DMS114 treated with DMSO at 0.1 percent for 48 hours (cell line): Measurements from ENCODE around the gene DDX24.

Experiments used
- DNase-seq: peaks from one replicate; lab custom pipeline; 2025; ENCODE audit not compliant: unreplicated experiment; lab: John Stamatoyannopoulos, UW

The DDX24 gene, protein sequence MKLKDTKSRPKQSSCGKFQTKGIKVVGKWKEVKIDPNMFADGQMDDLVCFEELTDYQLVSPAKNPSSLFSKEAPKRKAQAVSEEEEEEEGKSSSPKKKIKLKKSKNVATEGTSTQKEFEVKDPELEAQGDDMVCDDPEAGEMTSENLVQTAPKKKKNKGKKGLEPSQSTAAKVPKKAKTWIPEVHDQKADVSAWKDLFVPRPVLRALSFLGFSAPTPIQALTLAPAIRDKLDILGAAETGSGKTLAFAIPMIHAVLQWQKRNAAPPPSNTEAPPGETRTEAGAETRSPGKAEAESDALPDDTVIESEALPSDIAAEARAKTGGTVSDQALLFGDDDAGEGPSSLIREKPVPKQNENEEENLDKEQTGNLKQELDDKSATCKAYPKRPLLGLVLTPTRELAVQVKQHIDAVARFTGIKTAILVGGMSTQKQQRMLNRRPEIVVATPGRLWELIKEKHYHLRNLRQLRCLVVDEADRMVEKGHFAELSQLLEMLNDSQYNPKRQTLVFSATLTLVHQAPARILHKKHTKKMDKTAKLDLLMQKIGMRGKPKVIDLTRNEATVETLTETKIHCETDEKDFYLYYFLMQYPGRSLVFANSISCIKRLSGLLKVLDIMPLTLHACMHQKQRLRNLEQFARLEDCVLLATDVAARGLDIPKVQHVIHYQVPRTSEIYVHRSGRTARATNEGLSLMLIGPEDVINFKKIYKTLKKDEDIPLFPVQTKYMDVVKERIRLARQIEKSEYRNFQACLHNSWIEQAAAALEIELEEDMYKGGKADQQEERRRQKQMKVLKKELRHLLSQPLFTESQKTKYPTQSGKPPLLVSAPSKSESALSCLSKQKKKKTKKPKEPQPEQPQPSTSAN

DNA sequence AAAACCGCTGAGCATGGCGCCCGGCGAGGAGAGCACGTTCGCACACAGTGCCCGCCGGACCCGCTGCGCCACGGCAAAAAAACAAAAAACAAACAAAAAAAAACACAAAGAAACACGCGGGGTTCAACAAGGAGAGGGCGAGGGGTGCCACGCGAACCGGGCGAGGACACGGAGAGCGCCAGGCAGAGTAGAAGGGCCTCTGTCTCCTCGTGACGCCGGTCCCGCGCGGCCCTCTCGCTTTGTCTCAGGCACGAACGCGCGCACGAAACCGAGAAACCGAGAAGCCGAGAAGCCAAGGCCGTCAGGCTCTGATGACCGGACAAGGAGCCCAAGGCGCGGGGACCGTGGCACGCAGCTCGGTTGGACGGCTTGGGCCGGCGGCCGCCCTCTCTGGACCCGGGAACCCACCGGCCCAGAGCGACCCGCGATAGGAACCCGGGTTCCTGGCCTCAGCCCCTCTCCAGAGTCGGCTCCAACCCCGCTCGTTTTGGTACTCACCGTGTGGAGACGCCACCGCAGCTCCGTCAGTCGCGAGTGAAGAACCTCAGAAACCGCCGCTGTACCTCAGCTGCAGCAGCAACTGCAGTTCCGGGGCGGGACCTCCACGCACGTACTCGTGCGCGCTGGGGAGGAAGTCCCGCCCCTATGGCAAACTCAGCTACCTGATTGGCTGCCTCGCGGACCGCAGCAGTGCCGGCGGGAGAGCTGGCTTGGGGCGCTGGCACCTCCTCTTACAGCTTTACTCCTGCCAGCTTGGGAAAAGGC is at the start of gene DDX24, which contains the start of gene IFI27L1:
TSS of gene DDX24 (minus strand) at position 582 of the 765 bp plus-strand sequence. CDS start 1,460 bp downstream, outside the sequence.
TSS of gene IFI27L1 (plus strand) at position 690 of the 765 bp plus-strand sequence. CDS start 15,628 bp downstream, outside the sequence.
- peak; percentile 85 for DNase-seq

DNA sequence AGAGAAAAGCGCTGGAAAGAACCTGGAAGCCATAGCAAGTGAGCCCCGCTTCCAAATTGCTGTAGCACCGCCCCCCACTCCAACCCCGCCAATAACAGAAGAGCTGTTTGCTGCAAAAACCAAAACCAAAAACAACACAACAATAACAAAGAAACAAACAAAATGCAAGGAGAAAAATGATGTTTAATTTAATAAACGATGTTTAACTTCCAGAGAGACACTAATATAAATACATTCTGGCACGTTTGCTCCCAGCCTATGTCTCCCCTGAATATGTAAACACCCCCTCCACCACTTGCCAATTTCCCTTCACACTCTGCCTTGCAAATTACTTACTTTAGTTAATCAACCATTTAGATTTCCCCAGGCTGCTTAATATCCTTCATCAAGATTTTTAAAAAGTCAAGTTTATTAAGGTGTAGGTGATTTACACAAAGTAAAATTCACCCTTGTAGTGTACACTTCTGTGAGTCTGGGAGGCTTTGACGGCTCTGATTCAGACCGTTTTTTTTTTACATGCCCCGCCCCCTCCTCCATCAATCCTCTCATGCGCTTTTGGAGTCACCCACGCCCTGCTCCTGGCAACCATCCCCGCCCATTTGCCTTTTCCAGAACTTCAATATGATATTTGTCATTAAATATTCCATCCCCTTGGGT is 48.9 kb upstream of the DDX24 start:
- peak; percentile 42 for DNase-seq

DNA sequence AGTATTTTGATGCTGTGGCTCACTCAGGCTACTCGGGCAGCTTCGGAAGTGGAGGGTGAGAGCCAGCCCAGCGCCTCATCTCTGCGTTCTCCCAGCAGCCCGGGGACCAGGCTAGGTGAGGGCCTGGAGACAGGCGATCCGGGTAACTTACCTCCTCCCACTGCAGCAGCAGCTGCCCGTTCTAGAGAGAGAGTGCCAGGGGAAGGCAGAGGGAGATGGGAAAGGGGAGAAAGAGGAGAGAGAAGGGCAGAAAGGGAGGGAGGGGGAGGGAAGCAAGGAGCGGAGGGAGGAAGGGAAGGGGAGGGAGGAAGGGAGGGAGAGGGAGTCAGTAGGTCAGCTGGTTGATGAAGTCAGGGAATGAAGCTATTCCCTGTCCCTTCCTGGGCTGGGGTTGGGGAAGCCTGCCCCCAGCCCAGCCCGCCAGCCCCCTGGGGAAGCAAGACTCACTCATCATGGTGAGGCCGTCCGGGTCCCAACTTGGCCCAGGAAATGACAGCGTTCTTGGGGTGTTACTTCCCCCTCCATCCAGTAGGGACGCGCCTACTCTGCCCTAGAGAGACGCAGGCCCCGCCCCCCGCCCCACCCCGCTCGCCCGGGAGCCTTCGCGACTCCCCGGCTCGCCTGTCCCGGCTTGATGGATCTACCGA is 48.2 kb upstream of the DDX24 start, which contains the start of gene IFI27L2:
TSS of gene IFI27L2 (minus strand) at position 494 of the 647 bp plus-strand sequence. CDS start at position 454, 40 bp downstream.
- peak; percentile 58 for DNase-seq

DNA sequence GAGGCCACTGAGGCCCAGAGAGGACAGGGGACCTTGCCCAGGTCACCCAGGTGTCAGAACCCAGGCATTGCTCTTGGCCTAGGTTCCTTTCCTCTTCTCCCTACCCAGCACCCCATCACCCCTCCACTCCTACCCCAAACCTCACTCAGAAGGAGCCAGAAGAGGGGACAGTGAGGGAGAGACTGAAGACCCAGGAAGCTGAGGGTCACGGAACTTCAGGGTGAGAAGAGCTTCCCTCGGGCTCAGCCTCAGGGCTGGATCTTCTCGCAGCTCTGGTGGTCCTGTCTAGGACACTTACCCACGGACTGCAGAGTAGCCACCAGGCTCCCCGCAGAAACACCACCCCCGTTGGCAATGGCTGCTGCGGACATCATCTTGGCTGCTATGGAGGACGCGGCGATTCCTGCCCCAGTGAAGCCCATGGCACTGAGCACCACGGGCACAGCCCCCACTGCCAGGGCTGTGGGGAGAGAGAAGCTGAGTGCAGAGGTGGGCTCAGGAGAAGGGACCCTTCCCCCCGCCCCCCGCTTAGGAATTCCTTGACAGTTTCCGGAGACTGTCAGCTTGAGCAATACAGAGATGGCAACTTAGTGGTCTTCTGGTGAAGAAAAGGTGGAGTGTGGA is 47.3 kb upstream of the DDX24 start:
- no peak for DNase-seq

DNA sequence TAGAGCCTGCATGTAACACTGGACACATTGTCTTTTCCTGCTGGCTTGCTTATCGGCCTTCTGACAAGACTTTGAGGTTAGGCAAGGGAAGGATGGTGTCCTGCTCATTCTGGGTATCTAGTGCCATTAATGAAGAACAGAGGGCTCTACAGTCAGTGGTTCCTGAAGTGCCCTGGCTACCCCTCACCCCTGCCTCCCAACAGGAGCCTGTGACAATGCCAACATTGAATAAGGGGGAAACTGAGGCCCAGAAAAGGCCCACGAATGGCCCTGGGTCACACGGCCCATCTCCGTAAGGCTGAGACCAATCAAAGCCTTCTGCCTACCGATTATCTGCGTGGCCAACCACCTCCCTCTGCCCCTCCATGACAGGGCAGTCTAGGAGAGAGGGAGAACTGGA is 46.3 kb upstream of the DDX24 start:
- no peak for DNase-seq

DNA sequence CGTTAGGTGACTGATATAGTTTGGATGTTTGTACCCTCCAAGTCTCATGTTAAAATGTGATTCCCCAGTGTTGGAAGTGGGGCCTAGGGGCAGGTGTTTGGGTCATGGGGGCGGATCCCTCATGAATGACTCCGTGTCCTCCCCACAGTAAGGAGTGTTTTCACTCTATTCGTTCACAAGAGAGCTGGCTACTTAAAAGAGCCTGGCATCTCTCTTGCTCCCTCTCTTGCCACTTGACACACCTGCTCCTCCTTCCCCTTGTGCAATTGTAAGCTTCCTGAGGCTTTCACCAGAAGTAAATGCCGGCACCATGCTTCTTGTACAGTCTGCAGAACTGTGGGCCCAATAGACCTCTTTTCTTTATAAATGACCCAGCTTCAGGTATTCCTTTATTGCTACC is 45.8 kb upstream of the DDX24 start:
- DNase-seq: no peak

DNA sequence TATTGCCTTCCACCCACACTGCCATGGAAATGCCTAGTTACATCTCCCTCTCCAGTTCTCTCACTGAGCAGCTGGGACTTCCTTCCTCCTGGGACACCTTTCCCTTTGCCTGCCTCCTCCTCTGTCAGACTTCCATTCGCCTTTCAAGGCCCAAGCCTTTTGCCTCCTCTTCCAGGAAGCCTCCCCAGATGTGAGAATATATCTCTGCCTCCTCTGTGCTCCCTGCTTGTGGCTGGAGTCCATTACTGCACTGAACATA is 45.3 kb upstream of the DDX24 start:
- DNase-seq: no peak

DNA sequence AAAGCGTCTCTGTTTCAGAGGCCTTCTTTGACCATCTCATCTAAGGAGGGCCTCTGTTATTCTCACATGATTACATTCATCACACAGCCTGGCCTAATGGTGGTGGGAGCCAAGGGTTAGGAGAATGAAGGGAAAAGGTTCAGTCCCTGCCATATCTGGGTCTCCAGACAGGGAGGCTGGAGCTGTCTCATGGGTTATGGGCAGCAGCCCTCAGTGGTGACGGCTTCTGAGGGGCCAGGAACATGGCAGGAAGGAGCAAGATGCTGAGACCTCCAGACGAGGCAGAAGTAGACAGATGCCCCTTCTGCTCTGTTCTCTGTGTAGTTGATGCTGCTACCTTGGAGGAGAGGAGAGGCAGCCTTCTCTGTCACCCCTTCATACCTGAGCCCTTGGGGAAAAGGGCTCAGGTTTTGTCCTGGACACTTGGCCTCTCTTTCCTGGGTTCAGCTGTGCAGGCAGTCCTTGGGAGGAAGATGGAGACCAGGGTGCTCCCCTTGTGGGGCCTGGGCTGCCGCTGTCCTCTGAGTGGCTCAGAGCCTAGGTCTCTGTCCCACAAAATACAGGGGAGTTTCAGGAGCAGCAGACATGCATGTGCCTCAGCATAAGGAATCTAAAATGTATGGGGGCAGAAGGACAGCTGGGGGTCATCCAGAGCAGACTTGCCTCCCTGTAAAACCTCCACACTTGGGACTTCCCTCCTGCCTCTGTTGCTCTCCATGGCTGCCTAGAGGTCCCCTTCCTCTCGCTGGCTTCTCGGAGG is 44.8 kb upstream of the DDX24 start:
- DNase-seq: no peak

DNA sequence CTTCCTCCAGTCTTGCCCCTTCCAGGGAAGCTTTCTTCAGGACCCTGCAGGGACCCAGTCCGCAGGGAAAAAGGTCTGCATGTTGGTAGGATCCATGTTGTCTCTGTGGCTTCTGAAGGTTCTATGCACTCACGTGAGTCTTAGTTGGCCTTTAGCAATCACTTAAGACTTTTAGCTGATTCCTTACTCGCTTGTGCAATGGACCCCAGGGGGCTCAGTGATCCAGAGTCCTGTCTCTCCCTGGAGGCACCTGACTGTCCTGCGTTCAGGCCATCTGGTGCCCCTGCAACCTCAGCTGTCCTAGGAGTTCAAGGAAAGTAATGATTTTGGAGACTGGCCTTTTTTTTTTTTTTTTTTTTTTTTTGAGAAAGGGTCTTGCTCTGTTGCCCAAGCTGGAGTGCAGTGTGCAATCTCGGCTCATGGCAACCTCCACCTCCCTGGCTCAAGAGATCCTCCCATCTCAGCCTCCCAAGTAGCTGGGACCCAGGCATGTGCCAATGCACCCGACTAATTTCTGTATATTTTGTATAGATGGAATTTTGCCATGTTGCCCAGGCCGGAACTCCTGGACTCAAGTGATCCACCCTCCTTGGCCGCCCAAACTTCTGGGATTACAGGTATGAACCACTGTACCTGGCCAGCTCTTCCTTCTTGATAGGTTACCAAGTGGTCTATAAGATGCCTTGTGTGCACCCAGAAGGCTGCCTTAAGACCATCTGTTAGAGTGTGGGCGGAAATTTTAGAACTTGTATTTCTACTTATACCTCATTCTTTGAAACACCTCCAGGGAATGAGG is 43.8 kb upstream of the DDX24 start:
- DNase-seq: no peak

DNA sequence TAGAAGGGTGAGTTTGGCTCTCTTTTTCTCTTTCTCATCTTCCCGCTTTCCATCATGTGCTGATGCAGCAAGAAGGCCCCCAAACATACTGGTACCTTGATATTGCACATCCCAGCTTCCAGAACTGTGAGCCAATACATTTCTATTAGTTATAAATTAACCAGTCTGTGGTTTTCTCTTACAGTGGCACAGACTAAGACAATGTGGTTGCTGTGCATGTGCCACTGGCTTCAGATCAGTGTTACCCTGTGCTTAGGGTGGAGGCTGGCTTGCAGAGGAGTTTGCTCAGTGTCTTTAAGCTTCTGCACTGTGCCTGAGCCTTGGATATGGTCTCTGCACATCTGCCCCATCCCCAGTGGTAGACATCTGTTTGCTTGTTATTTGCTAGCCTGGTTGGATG is 42.9 kb upstream of the DDX24 start:
- DNase-seq: no peak

DNA sequence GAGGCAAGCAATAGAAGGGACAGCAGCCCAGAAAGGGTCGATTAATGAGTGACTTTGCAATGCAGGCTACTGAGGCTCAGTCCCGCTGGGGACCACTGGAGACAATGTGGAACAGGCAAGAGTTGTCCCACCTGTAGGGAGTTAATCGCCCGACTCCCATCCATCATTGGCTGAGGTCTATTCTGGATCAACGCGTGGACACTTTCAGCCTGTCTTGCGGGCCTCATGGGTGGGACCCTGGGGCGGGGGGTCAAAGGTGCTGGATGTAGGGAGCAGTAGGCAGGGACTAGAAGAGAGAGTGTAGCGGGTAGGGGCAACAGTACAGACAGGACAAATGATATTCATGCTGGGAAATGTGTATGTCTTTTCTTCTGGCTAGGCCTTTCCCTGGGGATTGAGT is 42.3 kb upstream of the DDX24 start:
- DNase-seq: no peak

DNA sequence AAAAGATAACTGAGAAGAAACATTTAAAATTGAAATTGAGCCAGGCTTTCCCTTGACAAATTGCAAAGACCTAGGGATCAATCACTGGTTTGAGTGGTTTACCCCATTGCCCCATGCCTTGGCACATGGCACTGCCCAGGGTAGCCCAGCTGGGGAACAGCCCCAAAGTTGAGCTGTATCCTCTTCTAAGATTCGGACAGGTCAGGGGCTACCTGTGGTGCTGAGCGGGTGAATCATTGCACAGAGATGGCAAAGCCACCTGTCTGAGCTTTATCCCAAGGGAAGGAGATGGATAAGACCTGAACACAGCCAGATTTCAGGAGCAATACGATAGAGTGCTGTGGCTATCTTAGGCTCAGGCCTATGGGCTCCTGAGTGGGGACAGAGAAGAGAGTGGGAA is 41.4 kb upstream of the DDX24 start:
- DNase-seq: no peak

DNA sequence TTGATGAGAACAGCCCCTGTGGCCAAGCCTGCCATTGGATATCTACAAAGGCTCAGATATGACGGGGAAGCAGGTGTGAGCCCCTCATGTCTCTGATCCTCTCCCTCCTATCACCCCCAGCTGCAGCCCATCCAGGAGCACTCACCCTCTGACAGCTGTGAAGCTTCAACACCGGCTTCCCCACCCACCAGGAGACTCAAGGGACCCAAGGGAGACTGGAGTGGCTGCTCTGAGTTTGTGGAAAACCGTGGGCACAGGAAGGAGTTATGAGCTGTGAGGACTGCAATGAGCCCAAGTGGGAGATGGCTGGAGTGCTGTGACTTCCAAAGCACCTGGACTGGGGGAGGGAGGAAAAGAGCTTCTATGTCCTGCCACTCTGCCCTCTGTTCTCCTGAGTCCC is 40.5 kb upstream of the DDX24 start:
- no peak for DNase-seq

DNA sequence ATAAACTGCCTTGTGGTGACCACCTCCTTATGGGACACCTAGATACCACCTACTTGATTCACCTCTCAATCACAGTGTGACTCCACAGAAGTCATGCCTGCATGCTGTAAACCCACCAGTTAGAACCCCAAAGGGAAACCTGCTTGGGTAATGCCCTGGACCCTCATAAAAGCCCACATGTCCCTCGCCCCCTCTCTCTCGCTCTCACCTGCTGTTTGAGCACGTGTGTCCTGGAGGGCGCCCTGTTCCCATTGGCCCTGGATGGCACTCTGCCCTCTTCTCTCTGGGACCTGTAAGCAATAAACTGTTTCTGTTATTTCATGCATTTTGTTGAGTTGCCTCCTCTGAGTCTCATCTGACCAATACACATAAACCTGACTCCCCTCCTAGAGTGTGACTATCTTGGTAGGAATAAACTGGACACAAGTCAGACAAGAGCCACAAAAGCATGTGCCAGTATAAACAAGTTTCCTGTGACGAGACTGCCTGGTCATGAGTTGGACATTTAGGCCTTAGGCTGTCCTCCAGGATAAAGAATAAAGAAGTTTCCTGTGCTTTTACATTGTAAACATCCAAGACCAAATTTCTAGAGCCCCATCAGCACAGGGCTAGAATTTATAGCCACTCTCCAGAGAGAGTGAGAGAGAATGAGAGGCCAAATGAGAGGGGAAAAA is 39.8 kb upstream of the DDX24 start:
- no peak for DNase-seq

DNA sequence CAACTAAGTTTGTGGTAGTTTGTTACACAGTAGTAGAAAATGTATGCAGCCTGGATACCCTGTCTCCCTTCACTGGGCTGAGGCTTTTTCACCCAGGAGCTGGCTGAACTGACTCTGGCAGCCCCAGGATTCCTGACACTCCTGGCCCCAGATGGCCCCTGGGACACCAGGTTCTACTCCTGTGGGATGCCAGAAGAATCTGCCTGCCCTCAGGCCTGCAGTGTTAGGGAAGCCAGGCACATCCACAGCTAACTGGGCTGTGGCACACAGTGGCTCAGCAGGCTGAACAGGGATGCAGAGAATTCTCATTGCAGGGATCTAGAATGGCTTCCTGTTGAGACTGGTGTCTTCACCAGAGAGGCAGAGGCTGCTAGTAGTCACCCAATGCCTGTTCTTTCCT is 38.1 kb upstream of the DDX24 start:
- DNase-seq: no peak

DNA sequence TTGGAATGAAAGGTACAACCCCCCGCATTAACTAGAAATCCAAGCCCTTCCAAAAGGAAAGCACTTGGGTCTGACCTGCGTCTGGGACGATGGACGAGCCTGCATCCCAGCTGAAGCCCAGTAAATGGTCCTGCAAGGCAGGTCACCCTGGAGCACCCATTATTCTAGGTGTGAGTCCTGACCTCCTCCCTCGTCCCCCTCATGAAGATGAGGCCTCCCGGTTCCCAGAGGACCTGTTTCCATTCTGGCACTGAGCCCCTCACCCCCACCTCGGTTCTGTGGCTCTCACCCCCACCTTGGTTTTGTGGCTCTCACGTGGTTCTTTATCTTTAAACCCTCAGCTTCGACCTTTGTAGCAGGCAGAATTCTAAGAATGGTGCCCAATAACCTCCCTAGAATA is 36.9 kb upstream of the DDX24 start:
- DNase-seq: no peak

DNA sequence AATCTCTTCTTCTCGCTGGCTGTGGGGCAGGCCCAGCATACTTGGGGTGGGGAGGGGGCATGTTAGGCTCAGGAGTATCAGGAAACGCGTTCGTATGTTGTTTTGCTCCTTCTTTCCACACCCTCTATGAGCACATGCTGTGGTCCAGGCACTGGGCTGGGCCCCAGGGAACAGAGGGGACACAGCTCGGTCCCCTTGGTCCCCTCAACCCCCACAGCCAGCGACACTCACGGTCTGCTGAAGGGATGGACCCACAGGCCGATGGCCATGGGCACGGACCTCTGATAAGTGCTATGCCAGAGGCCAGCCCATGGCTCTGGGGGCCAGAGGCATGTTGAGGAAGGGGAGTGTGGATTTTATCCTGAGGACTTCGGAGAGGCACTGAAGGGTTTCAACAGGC is 35.7 kb upstream of the DDX24 start:
- DNase-seq: no peak

DNA sequence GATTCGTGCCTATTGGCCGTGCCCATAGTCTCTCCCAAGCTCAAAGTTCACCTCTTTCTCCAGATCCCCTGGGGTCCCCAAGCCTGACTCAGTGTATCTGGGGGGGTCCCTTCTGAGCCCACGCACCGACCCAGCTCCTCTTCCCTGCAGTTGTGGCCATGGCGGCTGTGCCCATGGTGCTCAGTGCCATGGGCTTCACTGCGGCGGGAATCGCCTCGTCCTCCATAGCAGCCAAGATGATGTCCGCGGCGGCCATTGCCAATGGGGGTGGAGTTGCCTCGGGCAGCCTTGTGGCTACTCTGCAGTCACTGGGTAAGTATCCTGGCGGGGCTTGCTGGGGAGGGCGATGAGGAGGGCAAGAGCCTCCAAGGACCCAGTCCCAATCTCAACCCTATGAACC is 34.6 kb upstream of the DDX24 start:
- no peak for DNase-seq
